Heart left ventricle (tissue), 16 donors: Measurements from ENCODE around the gene NFKBIB. TPM values are rescaled to one million over a fixed set of nuclear protein-coding genes. Genes with fewer than 3 reads are reported as not detected.

Experiments used
- ATAC-seq, 4 donors: fragments of 200-7000 bp; cut with Tn5 transposase; one replicate each; pipeline ENCODE4 v1.9.1; 2020 to 2022; ENCODE audit warnings: moderate library complexity in 4 of 4, mild to moderate bottlenecking in 3 of 4, moderate number of reproducible peaks in 1 of 4
- DNase-seq, 5 donors: peaks; one replicate each; pipeline ENCODE4 v3.0.0-alpha.2; 2020
- H3K27ac ChIP-seq, 12 donors: fragments of 200-600 bp; sonication (generic) in 4 of 12; one replicate each; pipeline versions ENCODE4 v1.5.0 to v1.8.0; 2016 to 2022; ENCODE audit warnings: mild to moderate bottlenecking in 2 of 12
- H3K27me3 ChIP-seq, 9 donors: fragments of 200-600 bp; sonication (generic) in 2 of 9; one replicate each; pipeline versions ENCODE4 v1.5.1 to v1.8.0; 2016 to 2022; ENCODE audit warnings: mild to moderate bottlenecking in 3 of 9
- H3K36me3 ChIP-seq, 9 donors: fragments of 200-600 bp; sonication (generic) in 2 of 9; one replicate each; pipeline versions ENCODE4 v1.5.0 to v1.8.0; 2018 to 2022; ENCODE audit warnings: mild to moderate bottlenecking in 2 of 9
- H3K4me1 ChIP-seq, 12 donors: fragments of 200-600 bp; sonication (generic) in 4 of 12; one replicate each; pipeline versions ENCODE4 v1.5.0 to v1.8.0; 2016 to 2022; ENCODE audit warnings: mild to moderate bottlenecking in 3 of 12
- H3K4me3 ChIP-seq, 12 donors: fragments of 200-600 bp; sonication (generic) in 4 of 12; one replicate each; pipeline versions ENCODE4 v1.5.0 to v1.8.0; 2017 to 2022; ENCODE audit warnings: mild to moderate bottlenecking in 9 of 12, moderate library complexity in 4 of 12
- H3K9me3 ChIP-seq, 12 donors: fragments of 200-600 bp; sonication (generic) in 4 of 12; one replicate each; pipeline versions ENCODE4 v1.5.0 to v1.8.0; 2016 to 2022; ENCODE audit warnings: mild to moderate bottlenecking in 1 of 12
- POLR2A ChIP-seq, 2 donors: fragments of 450-650 bp; IDR thresholded peaks; one replicate each; pipeline ENCODE4 v1.6.1; 2017; ENCODE audit warnings: antibody characterized with exemption in 2 of 2, mild to moderate bottlenecking in 2 of 2, moderate library complexity in 2 of 2
- WGBS, 4 donors: extraction: QIAGEN DNeasy Blood & Tissue Kit in 2 of 4; methylation state at CpG; one replicate each; pipeline versions ENCODE4 v1.1.5 to v1.1.7; 2013 to 2018; 5-methylcytosine and 5-hydroxymethylcytosine counted together
- intact Hi-C, 10 donors: fragments of 100-400 bp; cut with DNase I; formaldehyde crosslinking; loops; one replicate each; pipeline versions ENCODE4 v1.11.1 to v1.14.2; 2022
- polyA plus RNA-seq, 2 donors: library from polyadenylated mRNA; stranded (reverse); fragments of 200-250 nt; gene quantifications; one replicate each; pipeline ENCODE4 v1.2.3, GENCODE V29; 2013
- total RNA-seq, 9 donors: library from RNA; depleted of rRNA in 2 of 9; stranded (reverse); fragments of >200 nt in 2 of 9; fragmentation: NEBNext Ultra II Directional in 3 of 9; extraction: Animal tissue kit (Norgen Biotek cat#: 25700) in 3 of 9; gene quantifications; one replicate each; pipeline versions ENCODE4 v1.1.0 to v1.2.4, GENCODE V29; 2016 to 2023
- TF ChIP-seq, protein P1 (sequence below), 12 donors: fragments of 200-600 bp; sonication (generic) in 4 of 12; IDR thresholded peaks; one replicate each; pipeline versions ENCODE4 v1.5.0 to v1.8.0; 2018 to 2022; ENCODE audit warnings: antibody characterized with exemption in 12 of 12, mild to moderate bottlenecking in 5 of 12
- donor health status: ischemic (EF 13 %, LVEDD 7.1; RV severe dilation, severe dysfunction).
- donor health status: healthy with polysubstance abuse.
- donor health status: DM: no; HTN: yes; CAD: no.
- donor health status: DM: no; HTN: no; CAD: no.
- donor health status: ischemic (EF 25% LVEDD 6.9; RV normal size, moderate dysfunction).
- donor health status: ischemic (EF 25% LVEDD 5.7; RV mildly dilated, moderate dysfunction).
- donor health status: healthy.
- donor health status: DM: yes; HTN: yes; CAD: no.
- donor health status: ischemic (EF 35%, LVEDD 5.7; RV mildly dilated, moderate dysfunction).
- donor health status: nonischemic (EF 11% LVEDD 7.7; RV severe dilation, severe dysfunction).
- donor health status: DM: yes; HTN: yes; CAD: no.
- donor health status: PGD.
- donor health status: ischemic (EF 29% LVEDD 5.4; RV normal size, mild dysfunction).
- donor health status: nonischemic (EF 23%, LVEDD 6.1; RV moderate dilation, normal function).

The NFKBIB gene
- total and polyA plus RNA-seq, 11 donors: 17.2 to 90.4 (median 24.0) TPM

- intact Hi-C loops: loop anchor here in 1 of 10 donors (10.0 kb wide), 1 partner anchor 338 kb away; no protein-coding TSS in a partner anchor
- DNase-seq: no peak
- no peaks in the 10 kb centered on the region for H3K9me3 ChIP-seq
- no peaks in the 10 kb centered on the region for H3K4me1 ChIP-seq
- 80 to 87% (median 86%) methylated on average over 20 of the region's 20 CpGs for WGBS, 4 donors
- peak in 1 of 4 donors; percentile 20 for ATAC-seq
- TF ChIP-seq, protein P1, sequence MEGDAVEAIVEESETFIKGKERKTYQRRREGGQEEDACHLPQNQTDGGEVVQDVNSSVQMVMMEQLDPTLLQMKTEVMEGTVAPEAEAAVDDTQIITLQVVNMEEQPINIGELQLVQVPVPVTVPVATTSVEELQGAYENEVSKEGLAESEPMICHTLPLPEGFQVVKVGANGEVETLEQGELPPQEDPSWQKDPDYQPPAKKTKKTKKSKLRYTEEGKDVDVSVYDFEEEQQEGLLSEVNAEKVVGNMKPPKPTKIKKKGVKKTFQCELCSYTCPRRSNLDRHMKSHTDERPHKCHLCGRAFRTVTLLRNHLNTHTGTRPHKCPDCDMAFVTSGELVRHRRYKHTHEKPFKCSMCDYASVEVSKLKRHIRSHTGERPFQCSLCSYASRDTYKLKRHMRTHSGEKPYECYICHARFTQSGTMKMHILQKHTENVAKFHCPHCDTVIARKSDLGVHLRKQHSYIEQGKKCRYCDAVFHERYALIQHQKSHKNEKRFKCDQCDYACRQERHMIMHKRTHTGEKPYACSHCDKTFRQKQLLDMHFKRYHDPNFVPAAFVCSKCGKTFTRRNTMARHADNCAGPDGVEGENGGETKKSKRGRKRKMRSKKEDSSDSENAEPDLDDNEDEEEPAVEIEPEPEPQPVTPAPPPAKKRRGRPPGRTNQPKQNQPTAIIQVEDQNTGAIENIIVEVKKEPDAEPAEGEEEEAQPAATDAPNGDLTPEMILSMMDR (IDR thresholded peaks at IDR 0.05): no peak
- no peak for TF ChIP-seq POLR2A (IDR thresholded peaks at IDR 0.05)
- H3K4me3 ChIP-seq: no peak overlapping the region
- no peak overlapping the region for H3K27ac ChIP-seq
- no peaks in the 10 kb centered on the region for H3K27me3 ChIP-seq
- peaks cover 0 to 6% (median 0%) of the 10 kb centered on the region in 9 donors for H3K36me3 ChIP-seq
Observed at GRCh38 chr19:38942471-38943181, 42.9 kb downstream of the NFKBIB start.

DNA sequence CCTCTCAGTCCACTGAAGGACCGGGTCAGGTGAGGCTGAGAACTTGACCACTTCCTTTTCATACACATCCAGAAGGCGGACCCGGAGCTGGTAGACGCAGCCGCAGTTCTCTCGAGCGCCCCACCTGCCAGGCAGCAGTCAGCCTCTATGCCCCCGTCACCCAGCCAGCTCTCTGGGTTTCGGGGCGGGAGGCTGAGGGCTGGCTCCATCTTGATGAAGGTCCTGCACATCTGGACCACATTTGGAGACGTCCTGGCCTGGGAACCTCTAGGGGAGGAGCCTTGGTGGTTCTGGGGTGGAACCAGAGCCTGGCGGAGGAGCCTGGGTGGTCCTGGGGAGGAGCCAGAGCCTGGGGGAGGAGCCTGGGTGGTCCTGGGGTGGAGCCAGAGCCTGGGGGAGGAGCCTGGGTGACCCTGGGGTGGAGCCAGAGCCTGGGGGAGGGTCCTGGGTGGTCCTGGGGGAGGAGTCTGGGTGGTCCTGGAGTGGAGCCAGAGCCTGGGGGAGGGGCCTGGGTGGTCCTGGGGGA, 45.3 kb downstream of the NFKBIB start:
- Histone ChIP-seq H3K9me3 (no peaks in the 10 kb centered on the region), H3K4me3 (no peak overlapping the region), H3K27me3 (peaks cover 0 to 5% (median 0%) of the 10 kb centered on the region in 9 donors), H3K27ac (no peak overlapping the region), H3K36me3 (peaks cover 0 to 6% (median 0%) of the 10 kb centered on the region in 9 donors), H3K4me1 (peaks cover under 1 to 8% (median 4%) of the 10 kb centered on the region in 12 donors)
- ATAC-seq: no peak
- 84 to 90% (median 87%) methylated on average over 6 to 12 of the region's 12 CpGs for WGBS, 4 donors
- intact Hi-C loops: loop anchor here in 1 of 10 donors (10.0 kb wide), 1 partner anchor 340 kb away; no protein-coding TSS in a partner anchor
- no peak for TF ChIP-seq POLR2A (IDR thresholded peaks at IDR 0.05)
- TF ChIP-seq, protein P1 (IDR thresholded peaks at IDR 0.05): no peak
- DNase-seq: no peak

DNA sequence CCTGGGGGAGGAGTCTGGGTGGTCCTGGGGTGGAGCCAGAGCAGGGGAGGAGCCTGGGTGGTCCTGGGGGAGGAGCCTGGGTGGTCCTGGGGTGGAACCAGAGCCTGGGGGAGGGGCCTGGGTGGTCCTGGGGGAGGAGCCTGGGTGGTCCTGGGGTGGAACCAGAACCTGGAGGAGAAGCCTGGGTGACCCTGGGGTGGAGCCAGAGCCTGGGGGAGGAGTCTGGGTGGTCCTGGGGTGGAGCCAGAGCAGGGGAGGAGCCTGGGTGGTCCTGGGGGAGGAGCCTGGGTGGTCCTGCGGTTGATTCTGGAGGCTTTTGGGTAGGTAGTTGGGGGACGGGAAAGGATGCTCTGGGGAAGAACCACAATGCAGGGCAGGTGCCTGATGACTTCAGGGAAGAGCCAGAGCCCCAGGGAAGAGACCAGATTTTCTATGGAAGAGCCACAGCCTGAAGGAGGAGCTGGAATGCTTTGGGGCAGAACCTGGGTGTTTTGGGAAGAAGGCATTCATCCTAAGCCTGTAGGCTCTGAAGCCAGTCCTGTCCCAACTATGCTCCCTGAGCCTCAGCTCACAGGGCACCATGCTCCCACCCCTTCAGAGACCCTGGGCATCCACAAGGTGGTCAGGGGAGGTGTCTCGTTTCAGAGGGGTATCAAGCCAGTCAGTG, 45.9 kb downstream of the NFKBIB start:
- intact Hi-C loops: loop anchor here in 1 of 10 donors (10.0 kb wide), 1 partner anchor 341 kb away; no protein-coding TSS in a partner anchor
- H3K36me3 ChIP-seq: peaks cover 0 to 6% (median 0%) of the 10 kb centered on the region in 9 donors
- H3K4me1 ChIP-seq: peaks cover 3 to 12% (median 8%) of the 10 kb centered on the region in 12 donors
- H3K27ac ChIP-seq: no peak overlapping the region
- no peak for ATAC-seq
- TF ChIP-seq, protein P1 (IDR thresholded peaks at IDR 0.05): no peak
- no peak for TF ChIP-seq POLR2A (IDR thresholded peaks at IDR 0.05)
- peaks cover 0 to 11% (median 0%) of the 10 kb centered on the region in 9 donors for H3K27me3 ChIP-seq
- no peak for DNase-seq
- 73 to 95% (median 93%) methylated on average over 2 to 3 of the region's 3 CpGs for WGBS, 4 donors
- H3K9me3 ChIP-seq: no peaks in the 10 kb centered on the region
- H3K4me3 ChIP-seq: no peak overlapping the region
